Measurements from ENCODE around the gene TMEM30B.
"Not testable (repeated sequence)": the region's sequence is repeated elsewhere in the genome, so short reads cannot be mapped to it uniquely, and the experiment has no call there.

The TMEM30B gene

GRCh38 chr14:61250063-61250462 lies 31.1 kb downstream of the TMEM30B start:
- TF ChIP-seq ZNF274 (IDR thresholded peaks at IDR 0.05; ENCODE audit: low read depth, low read length) (no peak), SUZ12 (IDR thresholded peaks at IDR 0.05; ENCODE audit: extremely low read depth, insufficient read depth, insufficient read length) (no peak), YY1 (IDR thresholded peaks at IDR 0.05; ENCODE audit: insufficient read depth, insufficient read length) (no peak)

DNA sequence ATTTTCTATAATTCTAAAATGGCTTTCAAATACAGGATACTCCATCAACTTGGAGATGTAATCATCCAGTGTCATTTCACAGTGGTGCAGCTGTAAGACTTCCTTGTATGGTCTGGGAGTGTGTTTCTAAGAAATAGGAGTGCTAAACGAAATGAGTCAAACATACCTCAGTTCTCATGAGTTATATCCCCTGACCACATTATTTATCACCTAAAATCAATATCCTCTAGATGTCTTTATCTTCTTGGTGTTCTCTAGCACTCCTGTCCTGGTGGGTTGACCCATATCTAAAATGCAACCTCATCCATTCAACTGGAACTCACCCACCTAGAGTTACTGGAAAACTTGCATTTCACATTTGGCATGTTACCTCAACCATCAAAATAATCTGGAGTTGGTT lies 33.2 kb downstream of the TMEM30B start:
- Histone ChIP-seq H3K36me3 (ENCODE audit: insufficient read depth, insufficient read length, low read length) (no peaks in the 10 kb centered on the region), H3K9ac (ENCODE audit: insufficient read length, low read depth) (no peak overlapping the region), H3K4me3 (ENCODE audit: insufficient read length, low read depth) (no peak overlapping the region), H3K9me3 (ENCODE audit: insufficient read depth, low read length) (no peaks in the 10 kb centered on the region), H3K27me3 (ENCODE audit: insufficient read depth, insufficient read length) (no peaks in the 10 kb centered on the region), H3K4me1 (ENCODE audit: insufficient read depth, insufficient read length) (no peaks in the 10 kb centered on the region)
- no peak for DNase-seq (ENCODE audit: low read depth, low spot score)
- no peak for TF ChIP-seq YY1 (IDR thresholded peaks at IDR 0.05; ENCODE audit: insufficient read depth, insufficient read length)
- TF ChIP-seq SUZ12 (IDR thresholded peaks at IDR 0.05; ENCODE audit: extremely low read depth, insufficient read depth, insufficient read length) = no peak
- TF ChIP-seq ZNF274 (IDR thresholded peaks at IDR 0.05; ENCODE audit: low read depth, low read length) = no peak

More at GRCh38 chr14:61250063-61250462, 31.1 kb downstream of the TMEM30B start:
- Histone ChIP-seq H3K36me3 (ENCODE audit: insufficient read depth, insufficient read length, low read length) (no peaks in the 10 kb centered on the region), H3K4me1 (ENCODE audit: insufficient read depth, insufficient read length) (no peaks in the 10 kb centered on the region), H3K9ac (ENCODE audit: insufficient read length, low read depth) (no peak overlapping the region), H3K27me3 (ENCODE audit: insufficient read depth, insufficient read length) (peaks cover 5% of the 10 kb centered on the region), H3K4me3 (ENCODE audit: insufficient read length, low read depth) (no peak overlapping the region), H3K9me3 (ENCODE audit: insufficient read depth, low read length) (no peaks in the 10 kb centered on the region)
- no peak for DNase-seq (ENCODE audit: low read depth, low spot score)

DNA sequence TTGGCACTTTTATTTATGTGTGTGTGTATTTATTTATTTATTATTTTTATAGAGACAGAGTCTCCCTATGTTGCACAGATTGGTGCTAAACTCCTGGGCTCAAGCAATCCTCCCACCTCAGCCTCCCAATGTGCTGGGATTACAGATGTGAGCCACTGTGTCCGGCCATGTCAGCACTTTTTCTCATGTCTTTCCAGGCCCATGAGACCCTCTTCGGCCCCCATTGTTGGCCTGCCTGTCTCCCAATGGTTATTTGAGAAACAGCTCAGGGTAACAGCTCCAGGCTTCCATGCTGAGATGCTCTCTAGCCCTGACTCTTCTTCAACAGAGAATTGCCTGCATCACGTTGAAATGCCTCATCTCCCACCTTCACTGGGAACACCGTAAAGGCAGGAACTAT lies 34.4 kb downstream of the TMEM30B start:
- Histone ChIP-seq H3K27me3 (ENCODE audit: insufficient read depth, insufficient read length) (no peaks in the 10 kb centered on the region), H3K9ac (ENCODE audit: insufficient read length, low read depth) (no peak overlapping the region), H3K4me3 (ENCODE audit: insufficient read length, low read depth) (no peak overlapping the region), H3K36me3 (ENCODE audit: insufficient read depth, insufficient read length, low read length) (no peaks in the 10 kb centered on the region), H3K9me3 (ENCODE audit: insufficient read depth, low read length) (peaks cover 2% of the 10 kb centered on the region; the same call in 1 of the 2 replicates), H3K4me1 (ENCODE audit: insufficient read depth, insufficient read length) (no peaks in the 10 kb centered on the region)
- no peak for DNase-seq (ENCODE audit: low read depth, low spot score)
- TF ChIP-seq ZNF274 (IDR thresholded peaks at IDR 0.05; ENCODE audit: low read depth, low read length) (no peak), SUZ12 (IDR thresholded peaks at IDR 0.05; ENCODE audit: extremely low read depth, insufficient read depth, insufficient read length) (no peak), YY1 (IDR thresholded peaks at IDR 0.05; ENCODE audit: insufficient read depth, insufficient read length) (no peak)

DNA sequence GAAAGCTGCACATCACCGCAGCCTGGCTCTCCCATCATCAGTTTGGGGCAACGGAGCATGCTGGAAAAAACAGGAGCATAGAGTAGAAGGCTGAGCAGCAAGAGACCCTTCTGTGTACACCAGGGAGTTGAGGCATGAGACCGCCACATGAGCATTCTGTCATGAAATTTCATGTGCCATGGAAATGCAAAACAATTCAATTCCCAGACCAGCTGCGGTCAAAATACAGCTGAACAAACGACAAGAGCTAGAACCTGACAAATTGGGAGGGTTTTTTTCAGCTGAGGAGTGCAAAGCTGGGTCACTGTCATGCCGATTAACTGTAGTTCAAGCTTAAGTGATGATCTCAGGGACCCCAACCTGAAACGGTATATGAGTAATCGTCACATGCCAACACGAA lies 37.1 kb downstream of the TMEM30B start:
- TF ChIP-seq ZNF274 (IDR thresholded peaks at IDR 0.05; ENCODE audit: low read depth, low read length) = no peak
- TF ChIP-seq YY1 (IDR thresholded peaks at IDR 0.05; ENCODE audit: insufficient read depth, insufficient read length) = no peak
- no peak for TF ChIP-seq SUZ12 (IDR thresholded peaks at IDR 0.05; ENCODE audit: extremely low read depth, insufficient read depth, insufficient read length)
- no peak for DNase-seq (ENCODE audit: low read depth, low spot score)
- Histone ChIP-seq H3K4me1 (ENCODE audit: insufficient read depth, insufficient read length) (no peaks in the 10 kb centered on the region), H3K9me3 (ENCODE audit: insufficient read depth, low read length) (peaks cover 14% of the 10 kb centered on the region; the same call in 1 of the 2 replicates), H3K27me3 (ENCODE audit: insufficient read depth, insufficient read length) (no peaks in the 10 kb centered on the region), H3K4me3 (ENCODE audit: insufficient read length, low read depth) (no peak overlapping the region), H3K36me3 (ENCODE audit: insufficient read depth, insufficient read length, low read length) (no peaks in the 10 kb centered on the region), H3K9ac (ENCODE audit: insufficient read length, low read depth) (no peak overlapping the region)

- Histone ChIP-seq H3K36me3 (ENCODE audit: insufficient read depth, insufficient read length, low read length) (no peaks in the 10 kb centered on the region), H3K9ac (ENCODE audit: insufficient read length, low read depth) (no peak overlapping the region), H3K4me1 (ENCODE audit: insufficient read depth, insufficient read length) (no peaks in the 10 kb centered on the region), H3K4me3 (ENCODE audit: insufficient read length, low read depth) (no peak overlapping the region), H3K9me3 (ENCODE audit: insufficient read depth, low read length) (peaks cover 14% of the 10 kb centered on the region; the same call in 1 of the 2 replicates), H3K27me3 (ENCODE audit: insufficient read depth, insufficient read length) (no peaks in the 10 kb centered on the region)
- DNase-seq (ENCODE audit: low read depth, low spot score) = no peak
- TF ChIP-seq YY1 (IDR thresholded peaks at IDR 0.05; ENCODE audit: insufficient read depth, insufficient read length) (no peak), ZNF274 (IDR thresholded peaks at IDR 0.05; ENCODE audit: low read depth, low read length) (no peak), SUZ12 (IDR thresholded peaks at IDR 0.05; ENCODE audit: extremely low read depth, insufficient read depth, insufficient read length) (no peak)
Observed at GRCh38 chr14:61240206-61240605, 40.9 kb downstream of the TMEM30B start.

DNA sequence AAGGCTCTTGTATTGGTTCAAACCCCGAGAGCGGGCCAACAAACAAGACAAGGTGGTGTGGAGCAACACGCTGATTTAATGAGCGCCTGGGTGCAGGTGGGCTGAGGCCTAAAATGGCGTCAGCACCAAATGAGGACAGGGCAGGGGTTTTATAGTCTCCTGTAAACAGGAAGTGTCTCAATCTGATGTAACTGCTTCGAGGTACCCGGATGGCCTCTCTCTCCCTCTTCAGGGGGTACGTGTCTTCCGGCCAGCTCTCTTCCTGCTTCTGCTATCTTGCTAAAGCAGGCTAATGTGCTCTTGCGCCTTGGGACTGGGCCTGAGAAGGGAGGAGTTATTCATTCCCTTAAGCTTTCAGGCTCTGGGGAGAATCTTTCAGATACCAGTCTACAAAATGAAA lies 41.9 kb downstream of the TMEM30B start:
- peaks cover 14% of the 10 kb centered on the region; the same call in 1 of the 2 replicates for H3K9me3 ChIP-seq (ENCODE audit: insufficient read depth, low read length)
- H3K9ac ChIP-seq (ENCODE audit: insufficient read length, low read depth); DNase-seq (ENCODE audit: low read depth, low spot score); H3K27me3 ChIP-seq (ENCODE audit: insufficient read depth, insufficient read length); H3K36me3 ChIP-seq (ENCODE audit: insufficient read depth, insufficient read length, low read length); H3K4me3 ChIP-seq (ENCODE audit: insufficient read length, low read depth); H3K4me1 ChIP-seq (ENCODE audit: insufficient read depth, insufficient read length): not testable (repeated sequence)

DNA sequence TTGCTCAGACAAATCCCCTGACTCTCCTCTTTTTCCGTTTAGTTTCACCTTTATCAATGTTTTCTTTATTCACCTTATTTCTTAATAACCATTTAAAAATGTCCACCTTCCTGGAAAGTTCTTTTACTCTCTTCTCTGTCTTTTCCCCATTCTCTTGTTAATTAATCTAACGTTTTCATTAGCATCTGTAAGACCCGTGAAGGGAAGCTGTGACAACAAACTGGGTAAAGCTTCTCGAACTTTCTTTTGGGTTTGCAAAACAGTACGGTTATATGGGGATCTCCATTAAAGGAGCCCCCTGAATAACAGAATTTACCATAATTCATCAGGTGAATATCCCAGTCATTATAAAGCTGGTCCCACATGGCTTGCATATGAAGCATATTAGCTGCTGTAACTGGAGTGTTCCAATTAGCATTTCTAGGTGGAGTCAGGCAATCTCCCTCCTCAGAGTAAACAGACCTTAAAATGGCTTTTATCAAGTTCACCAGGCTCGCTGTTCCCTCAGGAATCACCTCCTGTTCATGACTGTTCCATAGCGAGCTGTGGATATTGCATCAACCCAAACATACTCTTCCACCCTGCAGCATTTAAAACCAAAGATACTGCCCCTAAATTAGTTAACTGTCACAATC lies 42.4 kb downstream of the TMEM30B start:
- H3K36me3 ChIP-seq (ENCODE audit: insufficient read depth, insufficient read length, low read length) = no peaks in the 10 kb centered on the region
- no peak overlapping the region for H3K9ac ChIP-seq (ENCODE audit: insufficient read length, low read depth)
- H3K4me3 ChIP-seq (ENCODE audit: insufficient read length, low read depth) = no peak overlapping the region
- peak; percentile 23 for DNase-seq (ENCODE audit: low read depth, low spot score)
- TF ChIP-seq ZNF274 (IDR thresholded peaks at IDR 0.05; ENCODE audit: low read depth, low read length) = no peak
- TF ChIP-seq YY1 (IDR thresholded peaks at IDR 0.05; ENCODE audit: insufficient read depth, insufficient read length) = no peak
- no peak for TF ChIP-seq SUZ12 (IDR thresholded peaks at IDR 0.05; ENCODE audit: extremely low read depth, insufficient read depth, insufficient read length)
- H3K27me3 ChIP-seq (ENCODE audit: insufficient read depth, insufficient read length) = no peaks in the 10 kb centered on the region
- H3K4me1 ChIP-seq (ENCODE audit: insufficient read depth, insufficient read length) = no peaks in the 10 kb centered on the region
- H3K9me3 ChIP-seq (ENCODE audit: insufficient read depth, low read length) = peaks cover 14% of the 10 kb centered on the region; the same call in 1 of the 2 replicates

Measured in NT2/D1 (cell line).